Neural cell (in vitro differentiated cells): Measurements from ENCODE around the gene SKAP1.

Source experiments
- EP300 ChIP-seq: fragments of 450-650 bp; conservative IDR thresholded peaks from 2 replicates; pipeline ENCODE4 v1.6.1; 2014; ENCODE audit warnings: antibody characterized with exemption, mild to moderate bottlenecking, moderate library complexity; ENCODE audit not compliant: poor library complexity, severe bottlenecking
- EZH2 ChIP-seq: fragments of 200-600, 300-800 bp; shearing (Covaris generic), sonication (generic); IDR thresholded peaks from 2 replicates; pipeline ENCODE4 v1.6.1; 2014; ENCODE audit warnings: antibody characterized with exemption, low read length, borderline replicate concordance, mild to moderate bottlenecking; ENCODE audit not compliant: insufficient read depth, poor library complexity, severe bottlenecking
- TAF1 ChIP-seq: IDR thresholded peaks from 2 replicates; pipeline ENCODE4 v1.6.1; 2012; ENCODE audit warnings: low read depth
- TF ChIP-seq, protein P1 (sequence below): fragments of 450-650 bp; IDR thresholded peaks from 2 replicates; pipeline ENCODE4 v1.5.1; 2014; ENCODE audit warnings: antibody characterized with exemption, mild to moderate bottlenecking, moderate library complexity; ENCODE audit not compliant: poor library complexity, severe bottlenecking

- TF ChIP-seq, protein P1, sequence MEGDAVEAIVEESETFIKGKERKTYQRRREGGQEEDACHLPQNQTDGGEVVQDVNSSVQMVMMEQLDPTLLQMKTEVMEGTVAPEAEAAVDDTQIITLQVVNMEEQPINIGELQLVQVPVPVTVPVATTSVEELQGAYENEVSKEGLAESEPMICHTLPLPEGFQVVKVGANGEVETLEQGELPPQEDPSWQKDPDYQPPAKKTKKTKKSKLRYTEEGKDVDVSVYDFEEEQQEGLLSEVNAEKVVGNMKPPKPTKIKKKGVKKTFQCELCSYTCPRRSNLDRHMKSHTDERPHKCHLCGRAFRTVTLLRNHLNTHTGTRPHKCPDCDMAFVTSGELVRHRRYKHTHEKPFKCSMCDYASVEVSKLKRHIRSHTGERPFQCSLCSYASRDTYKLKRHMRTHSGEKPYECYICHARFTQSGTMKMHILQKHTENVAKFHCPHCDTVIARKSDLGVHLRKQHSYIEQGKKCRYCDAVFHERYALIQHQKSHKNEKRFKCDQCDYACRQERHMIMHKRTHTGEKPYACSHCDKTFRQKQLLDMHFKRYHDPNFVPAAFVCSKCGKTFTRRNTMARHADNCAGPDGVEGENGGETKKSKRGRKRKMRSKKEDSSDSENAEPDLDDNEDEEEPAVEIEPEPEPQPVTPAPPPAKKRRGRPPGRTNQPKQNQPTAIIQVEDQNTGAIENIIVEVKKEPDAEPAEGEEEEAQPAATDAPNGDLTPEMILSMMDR, result no peak
- no peak for TF ChIP-seq EP300
- no peak for TF ChIP-seq EZH2
- no peak for TF ChIP-seq TAF1
Observed at GRCh38 chr17:48174833-48175523, 255.0 kb downstream of the SKAP1 start.
